Measurements from ENCODE around the gene RFNG. TPM values are rescaled to one million over a fixed set of nuclear protein-coding genes. Genes with fewer than 3 reads are reported as not detected.

RFNG gene
- total RNA-seq, 4 donors from 2014 or later = 33.2 to 92.0 (median 48.8) TPM

- Histone ChIP-seq H3K36me3 (peaks cover 0 to 21% (median 3%) of the 10 kb centered on the region in 4 donors), H3K4me1 (peaks cover 0 to 14% (median 2%) of the 10 kb centered on the region in 4 donors), H3K9me3 (no peaks in the 10 kb centered on the region), H3K4me3 (no peak overlapping the region), H3K27ac (no peak overlapping the region), H3K27me3 (no peaks in the 10 kb centered on the region)
- DNase-seq = no peak
- TF ChIP-seq POLR2AphosphoS5 (IDR thresholded peaks at IDR 0.05) (no peak), POLR2A (IDR thresholded peaks at IDR 0.05) (no peak), EP300 (IDR thresholded peaks at IDR 0.05; ENCODE audit: low read depth) (no peak), CTCF (IDR thresholded peaks at IDR 0.05) (no peak)
- WGBS, 2 donors (ENCODE audit: low coverage in 1 of 2) = 75 to 83% methylated on average over 6 to 25 of the region's 25 CpGs
- intact Hi-C loops (cut with DNase I; ENCODE audit: low total_unique reads) (no loop called here), in situ Hi-C loops (cut with MboI; ENCODE audit: low pct_ligation_motif_present in 1 of 4, low pct_unique_long_range_greater_than_20kb in 1 of 4, low sequenced_read_pairs in 3 of 4) (no loop called here)
Observed at GRCh38 chr17:82076018-82076784, 24.6 kb upstream of the RFNG start.

- Histone ChIP-seq H3K4me1 (peaks cover 0 to 14% (median 2%) of the 10 kb centered on the region in 4 donors), H3K36me3 (no peaks in the 10 kb centered on the region), H3K27me3 (no peaks in the 10 kb centered on the region), H3K4me3 (no peak overlapping the region), H3K9me3 (no peaks in the 10 kb centered on the region), H3K27ac (peak overlapping the region; percentile 58 to 83 (median 73))
- WGBS, 2 donors (ENCODE audit: low coverage in 1 of 2) = 78 to 88% methylated on average over 4 to 9 of the region's 9 CpGs
- no peak for DNase-seq
- in situ Hi-C loops (cut with MboI; ENCODE audit: low pct_ligation_motif_present in 1 of 4, low pct_unique_long_range_greater_than_20kb in 1 of 4, low sequenced_read_pairs in 3 of 4) (no loop called here), intact Hi-C loops (cut with DNase I; ENCODE audit: low total_unique reads) (loop anchor here (5.0 kb wide), 1 partner anchor 254 kb away; no protein-coding TSS in a partner anchor)
- TF ChIP-seq POLR2AphosphoS5 (IDR thresholded peaks at IDR 0.05) (no peak), POLR2A (IDR thresholded peaks at IDR 0.05) (no peak), EP300 (IDR thresholded peaks at IDR 0.05; ENCODE audit: low read depth) (no peak), CTCF (IDR thresholded peaks at IDR 0.05) (no peak)
Observed at GRCh38 chr17:82073446-82073845, 21.8 kb upstream of the RFNG start.

DNA sequence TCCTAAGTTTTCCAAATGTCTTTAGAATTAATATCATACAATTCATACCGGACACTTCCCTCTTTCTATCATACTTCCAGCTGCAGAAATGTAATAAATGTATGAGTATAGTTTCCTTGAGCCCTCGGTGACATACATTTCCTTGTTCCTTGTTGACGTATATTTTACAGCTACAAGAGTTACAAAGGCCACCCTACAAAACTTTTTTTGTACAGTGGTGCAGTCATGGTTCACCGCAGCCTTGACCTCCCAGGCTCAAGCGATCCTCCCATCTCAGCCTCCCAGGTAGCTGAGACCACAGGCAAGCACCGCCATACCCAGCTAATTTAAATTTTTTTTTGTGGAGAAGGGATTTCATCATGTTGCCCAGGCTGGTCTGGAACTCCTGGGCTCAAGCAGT is 21.2 kb upstream of the RFNG start:
- in situ Hi-C loops (cut with MboI; ENCODE audit: low pct_ligation_motif_present in 1 of 4, low pct_unique_long_range_greater_than_20kb in 1 of 4, low sequenced_read_pairs in 3 of 4) (no loop called here), intact Hi-C loops (cut with DNase I; ENCODE audit: low total_unique reads) (loop anchor here (5.0 kb wide), 1 partner anchor 254 kb away; no protein-coding TSS in a partner anchor)
- H3K27ac ChIP-seq = peak overlapping the region; percentile 65 to 83 (median 74)
- peak; percentile 54 for DNase-seq
- H3K4me1 ChIP-seq = peaks cover 0 to 14% (median 2%) of the 10 kb centered on the region in 4 donors
- WGBS, 2 donors (ENCODE audit: low coverage in 1 of 2) = 58 to 59% methylated on average over 4 to 6 of the region's 6 CpGs
- H3K27me3 ChIP-seq = no peaks in the 10 kb centered on the region
- no peaks in the 10 kb centered on the region for H3K36me3 ChIP-seq
- H3K9me3 ChIP-seq = no peaks in the 10 kb centered on the region
- TF ChIP-seq CTCF (IDR thresholded peaks at IDR 0.05) = no peak
- peak in 1 of 3 donors; percentile 32 for TF ChIP-seq POLR2AphosphoS5 (IDR thresholded peaks at IDR 0.05)
- TF ChIP-seq POLR2A (IDR thresholded peaks at IDR 0.05) = peak; percentile 32
- peak; percentile 25 for TF ChIP-seq EP300 (IDR thresholded peaks at IDR 0.05; ENCODE audit: low read depth)
- H3K4me3 ChIP-seq = no peak overlapping the region

- no peaks in the 10 kb centered on the region for H3K36me3 ChIP-seq
- no peaks in the 10 kb centered on the region for H3K9me3 ChIP-seq
- no peak overlapping the region for H3K4me3 ChIP-seq
- no peak overlapping the region for H3K27ac ChIP-seq
- no peaks in the 10 kb centered on the region for H3K27me3 ChIP-seq
- peaks cover 6 to 22% (median 10%) of the 10 kb centered on the region in 4 donors for H3K4me1 ChIP-seq
- intact Hi-C loops (cut with DNase I; ENCODE audit: low total_unique reads) = loop anchor here (5.0 kb wide), 1 partner anchor 257 kb away; no protein-coding TSS in a partner anchor
- TF ChIP-seq POLR2A (IDR thresholded peaks at IDR 0.05) = no peak
- no peak for TF ChIP-seq EP300 (IDR thresholded peaks at IDR 0.05; ENCODE audit: low read depth)
- no peak for TF ChIP-seq CTCF (IDR thresholded peaks at IDR 0.05)
- no peak for TF ChIP-seq POLR2AphosphoS5 (IDR thresholded peaks at IDR 0.05)
- in situ Hi-C loops (cut with MboI; ENCODE audit: low pct_ligation_motif_present in 1 of 4, low pct_unique_long_range_greater_than_20kb in 1 of 4, low sequenced_read_pairs in 3 of 4) = no loop called here
- no peak for DNase-seq
Observed at GRCh38 chr17:82070611-82071010, 19.0 kb upstream of the RFNG start.

Measured in transverse colon (tissue), 4 donors.